WTC11 (cell line): ENCODE results near the gene SOCS7. TPM values are rescaled to one million over a fixed set of nuclear protein-coding genes. Genes with fewer than 3 reads are reported as not detected.

Source experiments
- ATAC-seq: fragments of 200-7000 bp; cut with Tn5 transposase; 2 replicates; pipeline ENCODE4 v1.10.0; 2021; ENCODE audit warnings: mild to moderate bottlenecking, moderate library complexity
- CTCF ChIA-PET: fragments of 300-600 bp; sonication (Branson Sonifier 250); formaldehyde crosslinking; loops from one replicate; lab custom pipeline; 2021; ENCODE audit warnings: antibody characterized with exemption; lab: Charles Lee
- POLR2A ChIA-PET: fragments of 350-600 bp; sonication (Branson Sonifier 250); formaldehyde crosslinking; loops from one replicate; lab custom pipeline; 2021; ENCODE audit warnings: antibody characterized with exemption; lab: Charles Lee
- DNase-seq: peaks from one replicate; pipeline ENCODE4 v3.0.0; 2021; ENCODE audit warnings: low spot score
- H3K27ac Mint-ChIP-seq: 2 replicates; pipeline ENCODE4 v1.8.0; 2021; ENCODE audit warnings: mixed read lengths
- H3K27me3 Mint-ChIP-seq: 2 replicates; pipeline ENCODE4 v1.8.0; 2021; ENCODE audit warnings: low read depth, mild to moderate bottlenecking, moderate library complexity, mixed read lengths
- H3K36me3 Mint-ChIP-seq: 2 replicates; pipeline ENCODE4 v1.8.0; 2021; ENCODE audit warnings: mixed read lengths
- H3K4me1 Mint-ChIP-seq: 2 replicates; pipeline ENCODE4 v1.8.0; 2022; ENCODE audit warnings: mixed read lengths
- H3K4me3 Mint-ChIP-seq: 2 replicates; pipeline ENCODE4 v1.8.0; 2021; ENCODE audit warnings: mild to moderate bottlenecking, moderate library complexity, mixed read lengths
- H3K9me3 Mint-ChIP-seq: 2 replicates; pipeline ENCODE4 v1.8.0; 2021; ENCODE audit warnings: mixed read lengths
- AR ChIP-seq: fragments of 250-450 bp; sonication (Bioruptor Pico); IDR thresholded peaks from 2 replicates; pipeline ENCODE4 v1.9.0; 2021; ENCODE audit warnings: mild to moderate bottlenecking
- ATF6 ChIP-seq: sonication (generic); formaldehyde crosslinking; IDR thresholded peaks from 2 replicates; pipeline ENCODE4 v1.8.1; 2023; ENCODE audit warnings: mild to moderate bottlenecking, missing genetic modification reagents
- CREB1 ChIP-seq: sonication (generic); formaldehyde crosslinking; IDR thresholded peaks from 2 replicates; pipeline ENCODE4 v1.8.0; 2023; ENCODE audit warnings: mild to moderate bottlenecking, missing genetic modification reagents
- CREM ChIP-seq: sonication (generic); formaldehyde crosslinking; IDR thresholded peaks from 2 replicates; pipeline ENCODE4 v1.8.1; 2022; ENCODE audit warnings: mild to moderate bottlenecking, missing genetic modification reagents, moderate library complexity
- E2F4 ChIP-seq: sonication (generic); formaldehyde crosslinking; IDR thresholded peaks from 2 replicates; pipeline ENCODE4 v1.8.1; 2022; ENCODE audit warnings: low read depth, mild to moderate bottlenecking, moderate library complexity, missing genetic modification reagents, borderline replicate concordance
- ESRRA ChIP-seq: sonication (generic); formaldehyde crosslinking; IDR thresholded peaks from 2 replicates; pipeline ENCODE4 v1.8.1; 2022; ENCODE audit warnings: mild to moderate bottlenecking, missing genetic modification reagents, borderline replicate concordance
- GTF2I ChIP-seq: fragments of 250-450 bp; sonication (Bioruptor Pico); conservative IDR thresholded peaks from 2 replicates; pipeline ENCODE4 v1.4.0; 2021; ENCODE audit warnings: mild to moderate bottlenecking
- JAZF1 ChIP-seq: fragments of 250-450 bp; sonication (Bioruptor Pico); IDR thresholded peaks from 2 replicates; pipeline ENCODE4 v1.9.0; 2021; ENCODE audit warnings: moderate library complexity, mild to moderate bottlenecking, inconsistent platforms
- KAT7 ChIP-seq: sonication (generic); formaldehyde crosslinking; IDR thresholded peaks from 2 replicates; pipeline ENCODE4 v1.8.1; 2023; ENCODE audit warnings: missing genetic modification reagents, mild to moderate bottlenecking, borderline replicate concordance
- NFE2L1 ChIP-seq: sonication (generic); formaldehyde crosslinking; IDR thresholded peaks from 2 replicates; pipeline ENCODE4 v1.8.1; 2023; ENCODE audit warnings: missing genetic modification reagents
- PRDM15 ChIP-seq: sonication (generic); formaldehyde crosslinking; IDR thresholded peaks from 2 replicates; pipeline ENCODE4 v1.8.0; 2022; ENCODE audit warnings: missing genetic modification reagents
- RORB ChIP-seq: fragments of 250-450 bp; sonication (Bioruptor Pico); IDR thresholded peaks from 2 replicates; pipeline ENCODE4 v1.9.0; 2021; ENCODE audit warnings: mild to moderate bottlenecking
- SMAD3 ChIP-seq: sonication (generic); formaldehyde crosslinking; IDR thresholded peaks from 2 replicates; pipeline ENCODE4 v1.8.0; 2022; ENCODE audit warnings: missing genetic modification reagents, mild to moderate bottlenecking, borderline replicate concordance
- SMAD4 ChIP-seq: sonication (generic); formaldehyde crosslinking; IDR thresholded peaks from 2 replicates; pipeline ENCODE4 v1.8.0; 2022; ENCODE audit warnings: mild to moderate bottlenecking, missing genetic modification reagents
- TEAD4 ChIP-seq: sonication (generic); formaldehyde crosslinking; IDR thresholded peaks from 2 replicates; pipeline ENCODE4 v1.8.0; 2022; ENCODE audit warnings: mild to moderate bottlenecking, missing genetic modification reagents
- TP53 ChIP-seq: sonication (generic); formaldehyde crosslinking; IDR thresholded peaks from 2 replicates; pipeline ENCODE4 v1.8.1; 2023; ENCODE audit warnings: mild to moderate bottlenecking, missing genetic modification reagents
- ZNF396 ChIP-seq: fragments of 250-450 bp; sonication (Bioruptor Pico); IDR thresholded peaks from 2 replicates; pipeline ENCODE4 v1.8.0; 2021; ENCODE audit warnings: mild to moderate bottlenecking, moderate library complexity, borderline replicate concordance
- total RNA-seq: library from RNA; stranded (reverse); gene quantifications from 3 replicates; pipeline ENCODE4 v1.2.3, GENCODE V29; 2021
- TF ChIP-seq, protein P1 (sequence below): sonication (generic); formaldehyde crosslinking; IDR thresholded peaks from 2 replicates; pipeline ENCODE4 v1.8.1; 2023; ENCODE audit warnings: mild to moderate bottlenecking, missing genetic modification reagents, moderate library complexity
- TF ChIP-seq, protein P2 (sequence below): fragments of 250-450 bp; sonication (Bioruptor Pico); IDR thresholded peaks from 2 replicates; pipeline ENCODE4 v1.9.0; 2021; ENCODE audit warnings: moderate library complexity, mild to moderate bottlenecking, inconsistent platforms, borderline replicate concordance
- TF ChIP-seq, protein P3 (sequence below): sonication (generic); formaldehyde crosslinking; IDR thresholded peaks from 2 replicates; pipeline ENCODE4 v1.8.0; 2022; ENCODE audit warnings: mild to moderate bottlenecking, missing genetic modification reagents
- TF ChIP-seq, protein P4 (sequence below): sonication (generic); formaldehyde crosslinking; IDR thresholded peaks from 2 replicates; pipeline ENCODE4 v1.8.1; 2022; ENCODE audit warnings: mild to moderate bottlenecking, moderate library complexity, missing genetic modification reagents

Gene SOCS7
- total RNA-seq, 1 experiment from 2014 or later, result 33.6 TPM

DNA sequence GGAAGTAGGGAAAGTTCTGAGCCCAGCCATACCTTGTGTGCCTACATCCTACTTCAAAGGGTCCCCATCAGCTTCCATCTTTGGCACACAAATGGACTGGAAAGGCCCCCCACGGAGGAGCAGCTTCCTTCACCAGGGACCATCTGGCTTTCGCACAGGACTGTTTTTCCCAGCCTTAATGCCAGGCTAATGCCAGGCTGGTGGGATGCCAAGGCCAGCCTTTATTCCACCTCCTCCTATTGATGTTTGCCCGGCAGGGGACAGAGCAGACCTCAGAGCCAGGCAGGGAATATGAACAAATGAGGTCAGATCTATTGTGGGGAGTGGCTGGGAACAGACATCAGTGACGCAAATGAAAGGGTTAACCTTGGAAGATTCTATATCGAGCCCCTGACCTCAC is 13.6 kb upstream of the SOCS7 start:
- ChIA-PET POLR2A (no interaction called here), CTCF (interaction anchor here (0.7 to 3.1 kb wide), 8 partner anchors 11 to 171 kb away, joined by 3 to 23 read pairs (median 6); no protein-coding TSS in a partner anchor)
- Mint-ChIP-seq H3K9me3 (no peaks in the 10 kb centered on the region), H3K27me3 (no peaks in the 10 kb centered on the region; the same call in 1 of the 2 replicates), H3K27ac (no peak overlapping the region)
- ATAC-seq (no peak), DNase-seq (no peak)
- TF ChIP-seq SMAD4 (CRISPR knock-in tag) (no peak), SMAD3 (CRISPR knock-in tag) (no peak), CREM (CRISPR knock-in tag) (no peak), KAT7 (CRISPR knock-in tag) (no peak), ZNF396 (no peak), E2F4 (CRISPR knock-in tag) (no peak), GTF2I (CRISPR knock-in tag) (no peak), RORB (no peak), AR (CRISPR knock-in tag) (no peak), JAZF1 (CRISPR knock-in tag) (no peak)
- TF ChIP-seq, protein P1, sequence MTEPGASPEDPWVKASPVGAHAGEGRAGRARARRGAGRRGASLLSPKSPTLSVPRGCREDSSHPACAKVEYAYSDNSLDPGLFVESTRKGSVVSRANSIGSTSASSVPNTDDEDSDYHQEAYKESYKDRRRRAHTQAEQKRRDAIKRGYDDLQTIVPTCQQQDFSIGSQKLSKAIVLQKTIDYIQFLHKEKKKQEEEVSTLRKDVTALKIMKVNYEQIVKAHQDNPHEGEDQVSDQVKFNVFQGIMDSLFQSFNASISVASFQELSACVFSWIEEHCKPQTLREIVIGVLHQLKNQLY, result no peak
- TF ChIP-seq, all 79 proteins: peak for 0
- Mint-ChIP-seq H3K4me3 (no peak overlapping the region), H3K4me1 (peaks cover 18% of the 10 kb centered on the region), H3K36me3 (no peaks in the 10 kb centered on the region)

DNA sequence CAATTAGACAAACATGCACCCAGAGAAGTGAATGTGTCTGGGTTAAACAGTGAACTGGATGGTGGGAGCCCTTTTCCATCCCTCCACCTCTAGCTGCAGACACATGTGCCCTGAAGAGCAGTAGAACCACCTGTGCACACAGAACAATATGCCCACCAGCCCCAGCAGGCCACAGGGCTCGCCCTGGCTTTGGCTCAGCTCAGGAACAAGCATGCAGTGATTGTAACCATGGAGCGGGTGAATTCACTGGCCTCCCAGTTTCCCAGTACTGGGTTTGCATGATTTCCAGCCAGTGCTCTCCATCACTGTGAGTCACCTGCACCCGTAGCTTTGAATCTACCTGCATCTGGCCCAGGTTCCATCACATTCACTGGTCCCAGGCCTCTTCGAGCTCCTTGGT is 13.1 kb upstream of the SOCS7 start:
- H3K4me3 Mint-ChIP-seq, result no peak overlapping the region

More for the DNA sequence above, 13.1 kb upstream of the SOCS7 start:
- Mint-ChIP-seq H3K9me3 (no peaks in the 10 kb centered on the region), H3K36me3 (no peaks in the 10 kb centered on the region), H3K4me1 (peaks cover 17% of the 10 kb centered on the region), H3K27ac (no peak overlapping the region), H3K27me3 (no peaks in the 10 kb centered on the region; the same call in 1 of the 2 replicates)
- no peak for DNase-seq
- TF ChIP-seq, protein P2, sequence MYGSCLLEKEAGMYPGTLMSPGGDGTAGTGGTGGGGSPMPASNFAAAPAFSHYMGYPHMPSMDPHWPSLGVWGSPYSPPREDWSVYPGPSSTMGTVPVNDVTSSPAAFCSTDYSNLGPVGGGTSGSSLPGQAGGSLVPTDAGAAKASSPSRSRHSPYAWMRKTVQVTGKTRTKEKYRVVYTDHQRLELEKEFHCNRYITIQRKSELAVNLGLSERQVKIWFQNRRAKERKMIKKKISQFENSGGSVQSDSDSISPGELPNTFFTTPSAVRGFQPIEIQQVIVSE (CRISPR knock-in tag), result no peak
- TF ChIP-seq, protein P3, sequence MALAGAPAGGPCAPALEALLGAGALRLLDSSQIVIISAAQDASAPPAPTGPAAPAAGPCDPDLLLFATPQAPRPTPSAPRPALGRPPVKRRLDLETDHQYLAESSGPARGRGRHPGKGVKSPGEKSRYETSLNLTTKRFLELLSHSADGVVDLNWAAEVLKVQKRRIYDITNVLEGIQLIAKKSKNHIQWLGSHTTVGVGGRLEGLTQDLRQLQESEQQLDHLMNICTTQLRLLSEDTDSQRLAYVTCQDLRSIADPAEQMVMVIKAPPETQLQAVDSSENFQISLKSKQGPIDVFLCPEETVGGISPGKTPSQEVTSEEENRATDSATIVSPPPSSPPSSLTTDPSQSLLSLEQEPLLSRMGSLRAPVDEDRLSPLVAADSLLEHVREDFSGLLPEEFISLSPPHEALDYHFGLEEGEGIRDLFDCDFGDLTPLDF (CRISPR knock-in tag), result no peak
- TF ChIP-seq, protein P4, sequence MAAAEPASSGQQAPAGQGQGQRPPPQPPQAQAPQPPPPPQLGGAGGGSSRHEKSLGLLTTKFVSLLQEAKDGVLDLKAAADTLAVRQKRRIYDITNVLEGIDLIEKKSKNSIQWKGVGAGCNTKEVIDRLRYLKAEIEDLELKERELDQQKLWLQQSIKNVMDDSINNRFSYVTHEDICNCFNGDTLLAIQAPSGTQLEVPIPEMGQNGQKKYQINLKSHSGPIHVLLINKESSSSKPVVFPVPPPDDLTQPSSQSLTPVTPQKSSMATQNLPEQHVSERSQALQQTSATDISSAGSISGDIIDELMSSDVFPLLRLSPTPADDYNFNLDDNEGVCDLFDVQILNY (CRISPR knock-in tag), result no peak
- TF ChIP-seq ESRRA (CRISPR knock-in tag) (no peak), PRDM15 (no peak), ATF6 (CRISPR knock-in tag) (no peak), TP53 (CRISPR knock-in tag) (no peak), NFE2L1 (no peak), TEAD4 (CRISPR knock-in tag) (no peak), CREB1 (no peak)
- POLR2A ChIA-PET, result interaction anchor here (0.5 kb wide), 1 partner anchor 14 kb away, joined by 4 read pairs; no protein-coding TSS in a partner anchor
- CTCF ChIA-PET, result interaction anchor here (0.5 to 3.1 kb wide), 7 partner anchors 11 to 522 kb away, joined by 4 to 23 read pairs (median 6); no protein-coding TSS in a partner anchor
- no peak for ATAC-seq
